Mucosa of stomach (tissue), 1 donor: ENCODE results near the gene NEK1.

ENCODE experiments used
- H3K27me3 ChIP-seq: one replicate; pipeline ENCODE4 v1.7.0; 2013; ENCODE audit warnings: mild to moderate bottlenecking, low read length; ENCODE audit not compliant: control insufficient read depth, insufficient read depth
- H3K36me3 ChIP-seq: one replicate; pipeline ENCODE4 v1.7.0; 2013; ENCODE audit warnings: low read length; ENCODE audit not compliant: control insufficient read depth, insufficient read depth
- H3K4me1 ChIP-seq: one replicate; pipeline ENCODE4 v1.7.0; 2013; ENCODE audit warnings: mild to moderate bottlenecking, low read length; ENCODE audit not compliant: control insufficient read depth, insufficient read depth
- H3K4me3 ChIP-seq: one replicate; pipeline ENCODE4 v1.7.0; 2013; ENCODE audit warnings: low read length
- H3K9ac ChIP-seq: one replicate; pipeline ENCODE4 v1.7.0; 2013; ENCODE audit warnings: mild to moderate bottlenecking, low read length, moderate library complexity
- H3K9me3 ChIP-seq: one replicate; pipeline ENCODE4 v1.7.0; 2013; ENCODE audit warnings: mild to moderate bottlenecking, low read length, moderate library complexity; ENCODE audit not compliant: control insufficient read depth
- donor health status: Pancreatic carcinoma.

NEK1 gene

DNA sequence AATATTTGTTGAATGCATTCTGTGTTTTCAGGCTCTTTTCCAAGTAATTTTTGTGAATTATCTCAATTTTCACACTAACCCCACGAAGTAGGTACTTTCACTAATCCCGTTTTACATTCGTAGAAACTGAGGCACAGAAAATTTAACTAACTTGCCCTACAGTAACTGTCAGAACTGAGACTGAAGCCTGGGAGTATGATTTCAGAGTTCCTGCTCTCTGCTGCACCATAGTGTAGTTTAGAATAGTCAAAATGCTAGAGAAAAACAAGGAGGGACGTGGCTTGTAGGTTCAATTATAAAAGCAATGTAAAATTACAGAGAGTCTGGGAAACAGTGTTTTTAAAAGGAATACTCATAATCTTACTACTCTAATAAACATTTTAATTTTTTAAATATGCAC is 10.2 kb upstream of the NEK1 start:
- H3K36me3 ChIP-seq: no peaks in the 10 kb centered on the region
- no peak overlapping the region for H3K4me3 ChIP-seq
- H3K27me3 ChIP-seq: no peaks in the 10 kb centered on the region
- H3K9ac ChIP-seq: peak overlapping the region; percentile 99
- no peaks in the 10 kb centered on the region for H3K9me3 ChIP-seq
- H3K4me1 ChIP-seq: peaks cover 9% of the 10 kb centered on the region

DNA sequence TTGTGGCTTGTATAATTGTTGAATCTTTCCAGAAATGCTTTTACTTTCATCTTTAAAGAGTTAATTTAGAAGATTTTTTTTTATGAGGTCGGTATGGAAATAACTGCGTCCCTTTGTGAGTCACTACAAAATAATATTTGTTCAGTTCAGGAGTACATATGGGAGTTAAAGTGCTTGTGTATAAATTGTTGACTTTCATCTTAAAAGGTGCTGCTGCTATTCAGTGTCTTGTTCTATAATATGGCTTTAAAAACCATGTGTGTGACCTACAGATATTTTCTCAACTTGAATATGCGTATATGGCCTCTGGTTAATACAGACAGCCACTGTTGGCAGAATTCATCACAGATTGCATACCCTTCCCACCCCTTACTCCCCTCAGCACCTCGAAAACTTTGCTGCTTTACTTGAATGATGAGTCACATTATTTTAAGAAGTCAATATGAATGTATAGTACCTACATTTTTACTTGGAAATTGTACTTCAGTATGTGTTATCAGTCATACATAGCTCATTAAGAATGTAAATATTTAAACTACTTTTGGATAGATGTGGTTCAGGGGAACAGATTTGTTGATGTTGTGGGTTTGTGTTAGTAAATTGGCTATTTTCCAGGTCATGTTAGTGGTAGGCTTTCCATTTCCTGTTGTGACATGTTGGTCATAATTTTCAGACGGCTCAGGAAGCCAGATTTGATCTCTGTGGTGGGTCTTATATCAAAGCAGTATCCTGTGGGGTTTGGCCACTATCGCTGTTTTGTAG is 9.5 kb upstream of the NEK1 start:
- no peaks in the 10 kb centered on the region for H3K27me3 ChIP-seq
- peaks cover 2% of the 10 kb centered on the region for H3K4me1 ChIP-seq
- no peaks in the 10 kb centered on the region for H3K9me3 ChIP-seq
- peak overlapping the region; percentile 99 for H3K4me3 ChIP-seq
- H3K9ac ChIP-seq: peak overlapping the region; percentile 99
- no peaks in the 10 kb centered on the region for H3K36me3 ChIP-seq

DNA sequence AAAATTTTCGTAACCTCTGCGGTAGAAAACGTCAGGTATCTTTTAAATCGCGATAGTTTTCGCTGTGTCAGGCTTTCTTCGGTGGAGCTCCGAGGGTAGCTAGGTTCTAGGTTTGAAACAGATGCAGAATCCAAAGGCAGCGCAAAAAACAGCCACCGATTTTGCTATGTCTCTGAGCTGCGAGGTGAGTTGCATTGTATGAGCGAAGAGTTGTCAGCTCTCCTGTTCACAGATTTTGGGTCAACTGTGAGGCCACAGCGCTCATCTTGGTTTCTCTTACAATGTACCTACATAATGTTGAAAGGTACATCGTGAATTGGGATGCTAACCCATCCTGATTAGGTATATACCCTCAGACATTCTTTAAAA is 8.5 kb upstream of the NEK1 start:
- Histone ChIP-seq H3K27me3 (no peaks in the 10 kb centered on the region), H3K4me3 (peak overlapping the region; percentile 99), H3K4me1 (no peaks in the 10 kb centered on the region), H3K9me3 (no peaks in the 10 kb centered on the region), H3K36me3 (no peaks in the 10 kb centered on the region), H3K9ac (peak overlapping the region; percentile 99)

DNA sequence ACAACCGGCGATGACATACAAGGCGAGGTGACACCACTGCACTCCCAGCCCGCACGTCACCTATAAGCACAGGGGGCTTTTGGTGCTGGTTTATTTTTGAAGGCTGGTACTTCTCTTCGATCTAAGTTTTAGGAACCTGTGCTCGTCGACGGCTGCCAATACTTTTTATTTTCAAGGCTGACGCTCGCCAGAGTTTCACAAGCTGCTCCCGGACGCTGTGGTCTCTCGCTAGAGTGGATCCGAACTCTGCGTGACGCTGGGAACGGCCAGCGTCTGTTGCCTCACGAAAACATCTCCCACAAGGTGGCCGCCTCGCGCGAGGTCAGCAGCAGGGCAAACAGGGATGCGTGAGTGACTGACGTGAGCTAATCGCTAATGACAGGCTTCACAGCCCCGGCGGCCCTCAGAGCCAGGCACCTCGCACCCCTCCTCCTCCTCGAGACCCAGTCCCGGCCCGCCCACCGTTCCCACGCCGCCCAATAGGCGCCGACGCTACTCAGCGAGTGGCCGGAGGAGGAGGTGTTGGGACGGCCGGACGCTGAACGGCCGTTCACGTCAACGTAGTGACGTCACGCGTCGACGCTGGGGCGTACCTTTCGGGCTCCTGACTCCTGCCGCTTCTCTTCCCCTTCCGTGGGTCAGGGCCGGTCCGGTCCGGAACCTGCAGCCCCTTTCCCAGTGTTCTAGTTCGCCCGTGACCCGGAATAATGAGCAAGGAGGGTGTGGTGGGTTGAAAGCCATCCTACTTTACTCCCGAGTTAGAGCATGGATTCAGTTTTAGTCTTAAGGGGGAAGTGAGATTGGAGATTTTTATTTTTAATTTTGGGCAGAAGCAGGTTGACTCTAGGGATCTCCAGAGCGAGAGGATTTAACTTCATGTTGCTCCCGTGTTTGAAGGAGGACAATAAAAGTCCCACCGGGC is 7.8 kb upstream of the NEK1 start, which contains the start of gene CLCN3:
CLCN3 (plus strand) TSS at position 621 of the 922 bp plus-strand sequence. CDS start 15,351 bp downstream, outside the sequence.
- no peaks in the 10 kb centered on the region for H3K36me3 ChIP-seq
- peak within 1 kb of the TSS; percentile 99 for H3K9ac ChIP-seq
- no peaks in the 10 kb centered on the region for H3K4me1 ChIP-seq
- no peaks in the 10 kb centered on the region for H3K9me3 ChIP-seq
- no peaks in the 10 kb centered on the region for H3K27me3 ChIP-seq
- peak within 1 kb of the TSS; percentile 99 for H3K4me3 ChIP-seq

DNA sequence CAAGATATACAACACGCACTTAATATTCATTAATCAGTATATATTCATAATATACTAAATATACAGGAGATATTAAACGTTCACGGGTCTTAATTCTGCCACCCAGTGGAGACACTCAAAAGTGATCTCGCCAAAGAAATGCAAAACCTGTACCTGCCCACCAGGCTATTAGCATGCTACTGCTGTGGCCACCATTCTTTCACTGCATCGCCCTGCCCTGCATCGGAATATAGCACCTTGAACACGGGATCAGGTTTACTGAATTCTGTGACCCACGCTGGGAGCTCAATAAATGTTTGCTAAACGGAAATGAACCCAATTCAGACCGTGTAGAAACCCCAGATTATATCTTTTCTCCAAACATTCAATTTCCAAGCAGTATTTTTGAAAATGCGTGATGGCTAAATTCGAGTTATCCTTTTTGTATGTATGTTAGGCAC is 7.2 kb upstream of the NEK1 start:
- H3K36me3 ChIP-seq: no peaks in the 10 kb centered on the region

DNA sequence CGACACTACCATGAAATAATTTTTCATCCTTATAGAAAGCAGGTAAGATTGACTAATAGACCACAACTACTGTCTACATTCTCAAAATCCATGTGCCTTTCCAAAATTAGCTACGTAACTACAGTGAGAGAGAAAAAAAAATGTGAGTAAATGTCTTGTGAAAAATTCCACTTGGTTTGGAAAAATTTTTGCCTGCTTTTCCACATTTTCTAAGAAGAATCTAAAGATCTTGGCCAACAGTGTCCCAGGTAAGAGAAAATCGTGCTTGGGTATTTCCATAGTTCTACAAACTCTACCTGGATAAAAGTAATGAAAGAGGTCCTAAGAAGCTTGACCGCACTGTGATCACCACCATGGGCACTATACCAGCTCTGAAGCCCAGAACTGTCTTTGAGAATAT is 6.6 kb upstream of the NEK1 start:
- Histone ChIP-seq H3K27me3 (no peaks in the 10 kb centered on the region), H3K9me3 (no peaks in the 10 kb centered on the region), H3K9ac (no peak overlapping the region), H3K36me3 (no peaks in the 10 kb centered on the region), H3K4me1 (no peaks in the 10 kb centered on the region), H3K4me3 (no peak overlapping the region)

More for the DNA sequence above, 7.2 kb upstream of the NEK1 start:
- H3K9me3 ChIP-seq: no peaks in the 10 kb centered on the region
- H3K27me3 ChIP-seq: no peaks in the 10 kb centered on the region
- no peaks in the 10 kb centered on the region for H3K4me1 ChIP-seq
- peak overlapping the region; percentile 95 for H3K9ac ChIP-seq
- H3K4me3 ChIP-seq: peak overlapping the region; percentile 95

DNA sequence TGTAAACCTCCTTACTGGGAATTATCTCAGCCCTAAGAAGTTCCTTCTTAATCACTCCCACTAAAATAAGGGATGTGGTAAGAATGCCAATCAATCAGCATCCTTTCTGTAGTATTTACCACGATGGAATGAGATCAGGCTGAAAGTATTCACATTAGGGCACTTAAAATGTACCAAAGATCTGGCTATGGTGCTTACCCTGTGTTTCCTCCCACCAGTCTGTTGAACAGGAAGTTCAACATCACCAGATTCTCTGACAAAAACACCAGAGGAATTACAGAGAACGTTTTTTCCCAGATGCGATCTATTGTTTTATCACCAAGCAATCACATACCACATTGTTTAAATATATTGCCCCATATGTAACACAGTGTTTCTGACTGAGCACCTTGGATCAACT is 5.9 kb upstream of the NEK1 start:
- no peak overlapping the region for H3K9ac ChIP-seq
- H3K27me3 ChIP-seq: no peaks in the 10 kb centered on the region
- H3K4me3 ChIP-seq: no peak overlapping the region
- H3K4me1 ChIP-seq: peaks cover 3% of the 10 kb centered on the region
- H3K36me3 ChIP-seq: no peaks in the 10 kb centered on the region
- no peaks in the 10 kb centered on the region for H3K9me3 ChIP-seq

DNA sequence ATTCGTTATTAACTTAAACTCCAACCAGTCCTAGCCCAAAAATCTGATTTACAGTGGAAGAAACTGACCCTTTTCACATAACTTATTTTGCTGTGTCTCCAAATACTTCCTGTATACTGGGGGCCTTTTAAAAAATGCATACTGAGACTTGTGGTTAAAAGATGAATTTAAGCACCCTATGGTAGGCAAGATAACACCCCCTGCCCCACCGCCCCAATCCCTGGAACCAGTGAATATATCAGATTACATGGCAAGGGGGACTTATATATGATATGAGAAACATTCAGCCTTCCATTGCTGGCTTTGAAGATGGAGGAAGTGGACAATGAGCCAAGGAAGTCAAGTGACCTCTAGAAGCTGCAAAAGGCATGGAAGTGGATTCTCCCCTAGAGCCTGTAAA is 4.9 kb upstream of the NEK1 start:
- Histone ChIP-seq H3K9ac (no peak overlapping the region), H3K9me3 (no peaks in the 10 kb centered on the region), H3K4me1 (peaks cover 7% of the 10 kb centered on the region), H3K36me3 (no peaks in the 10 kb centered on the region), H3K4me3 (no peak overlapping the region), H3K27me3 (no peaks in the 10 kb centered on the region)

DNA sequence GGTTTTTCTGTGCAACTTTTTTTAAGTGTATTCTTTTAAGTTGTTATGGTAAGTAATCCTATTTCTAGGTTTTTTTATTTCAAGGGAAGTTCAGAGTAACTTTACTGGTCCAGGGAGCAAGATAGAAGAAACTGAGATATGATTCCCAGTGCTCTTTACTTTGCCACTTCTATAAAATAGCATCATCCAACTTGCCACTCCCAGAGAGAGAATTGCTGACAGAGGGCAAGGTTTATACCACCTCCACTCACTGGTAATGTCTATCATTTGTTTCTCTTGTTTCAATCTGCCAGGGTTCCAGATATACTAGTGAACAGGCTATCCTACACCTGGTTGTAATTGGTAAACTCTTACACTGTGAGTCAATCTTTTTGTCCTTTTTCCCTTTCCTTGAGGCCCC is 4.5 kb upstream of the NEK1 start:
- Histone ChIP-seq H3K9ac (no peak overlapping the region), H3K27me3 (no peaks in the 10 kb centered on the region), H3K4me1 (peaks cover 7% of the 10 kb centered on the region), H3K4me3 (no peak overlapping the region), H3K36me3 (no peaks in the 10 kb centered on the region), H3K9me3 (no peaks in the 10 kb centered on the region)

DNA sequence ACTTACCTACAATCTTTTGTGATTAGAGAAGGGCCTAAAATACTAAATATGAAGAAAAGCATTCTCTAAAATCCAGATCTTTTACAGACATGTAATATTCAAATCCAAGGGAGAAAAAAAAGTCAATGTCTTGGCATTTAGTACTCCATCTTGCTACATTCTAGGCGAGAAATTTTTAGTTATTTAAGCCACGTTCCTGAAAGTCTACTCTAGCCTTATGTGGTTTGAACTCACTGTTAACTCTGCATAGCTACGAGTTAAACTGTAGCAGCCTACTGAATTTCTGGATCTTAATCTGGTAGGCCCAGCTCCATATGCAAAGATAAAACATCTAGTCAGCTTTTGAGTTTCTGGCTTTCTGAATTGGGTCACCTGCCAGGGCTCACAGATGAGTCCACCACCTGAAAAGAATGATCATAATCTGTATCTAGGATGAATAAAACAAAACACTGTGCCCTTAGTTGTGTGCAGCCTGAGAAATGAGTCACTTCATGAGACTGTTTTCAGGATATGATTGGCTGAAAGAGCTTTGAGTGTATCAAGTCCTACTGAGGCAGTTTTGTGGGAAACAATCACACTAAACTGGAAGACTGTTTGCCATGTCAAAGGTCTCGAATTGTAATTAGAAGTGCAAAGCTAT is 3.2 kb upstream of the NEK1 start:
- H3K9ac ChIP-seq: no peak overlapping the region
- no peak overlapping the region for H3K4me3 ChIP-seq
- H3K9me3 ChIP-seq: no peaks in the 10 kb centered on the region
- H3K27me3 ChIP-seq: no peaks in the 10 kb centered on the region
- H3K4me1 ChIP-seq: peaks cover 7% of the 10 kb centered on the region
- H3K36me3 ChIP-seq: no peaks in the 10 kb centered on the region

DNA sequence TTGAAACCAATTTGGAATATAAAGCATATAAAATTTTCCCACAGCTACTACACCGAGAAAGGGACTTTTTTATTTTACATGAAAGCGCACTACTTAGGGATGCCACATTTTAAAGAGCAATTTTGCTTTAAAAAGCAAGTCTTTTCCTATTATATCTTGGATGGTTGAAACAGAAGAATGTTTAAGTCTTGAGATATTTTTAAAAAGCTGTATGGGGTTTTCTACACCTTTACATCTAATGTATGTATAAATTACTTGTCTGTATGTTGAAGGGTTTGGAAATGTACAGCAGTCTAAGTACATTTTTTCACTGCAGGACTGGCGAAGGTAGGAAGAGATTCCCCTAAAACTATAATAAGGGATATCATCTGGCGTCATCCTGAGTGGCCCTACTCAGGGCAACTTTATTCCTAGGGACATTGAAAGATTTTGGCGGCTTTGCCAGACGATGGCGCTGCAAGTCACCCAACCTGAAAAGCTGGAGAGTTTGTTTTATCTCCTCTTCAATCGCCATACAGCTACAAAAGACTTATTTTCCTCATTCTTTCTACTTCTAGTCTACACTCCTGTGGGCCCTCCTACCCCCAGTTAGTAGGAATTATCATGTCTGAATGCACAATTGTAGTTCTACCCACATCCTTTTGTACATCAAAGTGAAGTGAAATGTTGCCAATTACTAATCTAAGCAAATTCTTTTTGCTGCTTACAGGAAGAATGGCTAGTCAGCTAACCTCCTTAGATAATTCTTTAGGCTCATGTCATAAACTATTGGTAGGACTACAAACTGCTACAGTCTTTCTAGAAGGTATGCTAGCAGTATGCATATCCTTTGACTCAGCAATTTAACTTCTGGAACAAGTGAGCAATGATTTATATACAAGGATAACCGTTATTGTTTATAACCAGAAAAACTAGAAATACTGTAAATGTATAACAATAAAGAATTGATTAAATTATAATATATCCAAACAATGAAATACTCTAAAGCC is 782 bp upstream of the NEK1 start:
- H3K27me3 ChIP-seq: no peaks in the 10 kb centered on the region
- no peaks in the 10 kb centered on the region for H3K36me3 ChIP-seq

More for the DNA sequence above, 782 bp upstream of the NEK1 start:
- Histone ChIP-seq H3K4me1 (peaks cover 7% of the 10 kb centered on the region), H3K9ac (peak overlapping the region; percentile 87), H3K9me3 (no peaks in the 10 kb centered on the region), H3K4me3 (peak overlapping the region; percentile 3)
